Osteoblast (primary cell): ENCODE data around the gene CSF1R. TPM values are rescaled to one million over a fixed set of nuclear protein-coding genes. Genes with fewer than 3 reads are reported as not detected.

Source experiments
- DNase-seq: peaks from one replicate; pipeline ENCODE4 v3.0.0; 2011; ENCODE audit warnings: low spot score, mixed read lengths; ENCODE audit not compliant: insufficient read length; ENCODE audit errors: missing footprints
- H2AFZ ChIP-seq: 2 replicates; pipeline ENCODE4 v1.6.0; 2011; ENCODE audit warnings: mild to moderate bottlenecking, low read length
- H3K27ac ChIP-seq: 2 replicates; pipeline ENCODE4 v1.5.1; 2011; ENCODE audit warnings: mild to moderate bottlenecking, low read depth, low read length, moderate library complexity
- H3K27me3 ChIP-seq: 2 replicates; pipeline ENCODE4 v1.6.0; 2012; ENCODE audit warnings: mild to moderate bottlenecking, control low read depth, inconsistent platforms, low read length, moderate library complexity; ENCODE audit not compliant: insufficient read depth
- H3K36me3 ChIP-seq: 2 replicates; pipeline ENCODE4 v1.5.1; 2011; ENCODE audit warnings: mild to moderate bottlenecking, low read length, control low read depth, moderate library complexity; ENCODE audit not compliant: insufficient read depth
- H3K4me1 ChIP-seq: 2 replicates; pipeline ENCODE4 v1.5.1; 2011; ENCODE audit warnings: mild to moderate bottlenecking, low read length, control low read depth, moderate library complexity; ENCODE audit not compliant: insufficient read depth
- H3K4me2 ChIP-seq: 2 replicates; pipeline ENCODE4 v1.6.0; 2011; ENCODE audit warnings: mild to moderate bottlenecking, low read length; ENCODE audit not compliant: insufficient read depth
- H3K4me3 ChIP-seq: fragments of 200-600 bp; sonication (generic); 3 replicates; pipeline ENCODE4 v1.5.1; 2012; ENCODE audit warnings: mild to moderate bottlenecking, low read length, inconsistent platforms; ENCODE audit not compliant: insufficient read depth
- H3K79me2 ChIP-seq: 2 replicates; pipeline ENCODE4 v1.6.0; 2012; ENCODE audit warnings: mild to moderate bottlenecking, low read length, control low read depth, inconsistent platforms; ENCODE audit not compliant: insufficient read depth
- H3K9me3 ChIP-seq: 2 replicates; pipeline ENCODE4 v1.5.1; 2011; ENCODE audit warnings: low read depth, low read length, control low read depth
- H4K20me1 ChIP-seq: 2 replicates; pipeline ENCODE4 v1.6.0; 2012; ENCODE audit warnings: mild to moderate bottlenecking, low read length, control low read depth; ENCODE audit not compliant: insufficient read depth
- CTCF ChIP-seq: IDR thresholded peaks from 2 replicates; pipeline ENCODE4 v1.5.1; 2011; ENCODE audit warnings: mild to moderate bottlenecking, low read depth, low read length, moderate library complexity; ENCODE audit errors: extremely low read depth
- total RNA-seq: library from RNA; depleted of rRNA; stranded (reverse); fragments of >200 nt; gene quantifications from 2 replicates; pipeline ENCODE4 v1.2.3, GENCODE V29; 2012

Gene CSF1R
- total RNA-seq, 1 donor = 0.36 TPM

GRCh38 chr5:150065886-150066285, 20.5 kb downstream of the CSF1R start:
- H4K20me1 ChIP-seq = no peaks in the 10 kb centered on the region
- H3K9me3 ChIP-seq = no peaks in the 10 kb centered on the region
- H3K79me2 ChIP-seq = no peaks in the 10 kb centered on the region
- no peaks in the 10 kb centered on the region for H3K36me3 ChIP-seq
- H3K27ac ChIP-seq = peak overlapping the region; percentile 91
- peak overlapping the region; percentile 39 for H3K4me3 ChIP-seq
- H3K4me1 ChIP-seq = peaks cover 47% of the 10 kb centered on the region
- TF ChIP-seq CTCF = no peak
- peak overlapping the region; percentile 64 for H3K4me2 ChIP-seq
- no peaks in the 10 kb centered on the region for H3K27me3 ChIP-seq
- peak; percentile 97 for DNase-seq
- H2AFZ ChIP-seq = peak overlapping the region; percentile 40

GRCh38 chr5:150065346-150065745, 21.0 kb downstream of the CSF1R start:
- H3K4me3 ChIP-seq = peak overlapping the region; percentile 4
- peak overlapping the region; percentile 91 for H3K27ac ChIP-seq
- TF ChIP-seq CTCF = no peak

GRCh38 chr5:150064681-150065220, 21.6 kb downstream of the CSF1R start:
- Histone ChIP-seq H3K9me3 (no peaks in the 10 kb centered on the region), H3K36me3 (no peaks in the 10 kb centered on the region), H3K27me3 (no peaks in the 10 kb centered on the region), H3K4me3 (no peak overlapping the region), H3K79me2 (no peaks in the 10 kb centered on the region), H3K27ac (peak overlapping the region; percentile 91), H4K20me1 (no peaks in the 10 kb centered on the region), H2AFZ (no peak overlapping the region), H3K4me2 (peak overlapping the region; percentile 64), H3K4me1 (peaks cover 47% of the 10 kb centered on the region)
- no peak for TF ChIP-seq CTCF
- DNase-seq = peak; percentile 62

More at GRCh38 chr5:150065346-150065745, 21.0 kb downstream of the CSF1R start:
- no peaks in the 10 kb centered on the region for H3K27me3 ChIP-seq
- H2AFZ ChIP-seq = no peak overlapping the region
- H3K9me3 ChIP-seq = no peaks in the 10 kb centered on the region
- DNase-seq = peak; percentile 96
- H3K4me2 ChIP-seq = peak overlapping the region; percentile 64
- H3K79me2 ChIP-seq = no peaks in the 10 kb centered on the region
- H3K4me1 ChIP-seq = peaks cover 47% of the 10 kb centered on the region
- H3K36me3 ChIP-seq = no peaks in the 10 kb centered on the region
- no peaks in the 10 kb centered on the region for H4K20me1 ChIP-seq

GRCh38 chr5:150063638-150064037, 22.7 kb downstream of the CSF1R start:
- no peak overlapping the region for H3K4me2 ChIP-seq
- H3K4me3 ChIP-seq = no peak overlapping the region
- no peaks in the 10 kb centered on the region for H3K9me3 ChIP-seq
- no peaks in the 10 kb centered on the region for H3K27me3 ChIP-seq
- peaks cover 53% of the 10 kb centered on the region for H3K4me1 ChIP-seq
- no peaks in the 10 kb centered on the region for H4K20me1 ChIP-seq
- DNase-seq = no peak
- H3K36me3 ChIP-seq = no peaks in the 10 kb centered on the region
- no peak for TF ChIP-seq CTCF
- H3K27ac ChIP-seq = no peak overlapping the region
- H3K79me2 ChIP-seq = no peaks in the 10 kb centered on the region
- H2AFZ ChIP-seq = no peak overlapping the region
